Activated CD8-positive, alpha-beta T cell treated with anti-CD3 and anti-CD28 coated beads, Interleukin-2, amount 10 ng/mL, durations not matched to agents 7 days and 5 days (primary cell): ENCODE results near the gene NTRK2. TPM values are rescaled to one million over a fixed set of nuclear protein-coding genes. Genes with fewer than 3 reads are reported as not detected.

Experiments
- ATAC-seq: fragments of 150-1000 bp; cut with Tn5 transposase; one replicate; pipeline ENCODE4 v1.10.0; 2021; ENCODE audit warnings: moderate library complexity
- CTCF ChIA-PET: fragments of 350-600 bp; sonication (Branson Sonifier 250); formaldehyde crosslinking; loops from one replicate; lab custom pipeline; 2021; ENCODE audit warnings: antibody characterized with exemption; lab: Charles Lee
- POLR2A ChIA-PET: fragments of 350-600 bp; sonication (Branson Sonifier 250); formaldehyde crosslinking; loops from one replicate; lab custom pipeline; 2021; ENCODE audit warnings: antibody characterized with exemption; lab: Charles Lee
- DNase-seq: peaks from one replicate; pipeline ENCODE4 v3.0.0-alpha.2; 2020
- H3K27ac Mint-ChIP-seq: one replicate; pipeline ENCODE4 v1.8.0; 2021; ENCODE audit warnings: mild to moderate bottlenecking, mixed read lengths
- H3K27me3 Mint-ChIP-seq: one replicate; pipeline ENCODE4 v1.8.0; 2021; ENCODE audit warnings: low read depth, mixed read lengths
- H3K36me3 Mint-ChIP-seq: one replicate; pipeline ENCODE4 v1.8.0; 2021; ENCODE audit warnings: low read depth, mixed read lengths
- H3K4me1 Mint-ChIP-seq: one replicate; pipeline ENCODE4 v1.8.0; 2021; ENCODE audit warnings: low read depth, mixed read lengths
- H3K4me3 Mint-ChIP-seq: one replicate; pipeline ENCODE4 v1.8.0; 2021; ENCODE audit warnings: mild to moderate bottlenecking, mixed read lengths
- H3K9me3 Mint-ChIP-seq: one replicate; pipeline ENCODE4 v1.8.0; 2022; ENCODE audit warnings: mixed read lengths; ENCODE audit not compliant: insufficient read depth
- total RNA-seq, 2 experiments: library from RNA; stranded (reverse); gene quantifications; one replicate each; pipeline ENCODE4 v1.2.3, GENCODE V29; 2021

Gene NTRK2
- total RNA-seq, 2 experiments from 2014 or later, result 0.05 TPM

- ChIA-PET CTCF (no interaction called here), POLR2A (no interaction called here)
- H3K27ac Mint-ChIP-seq, result no peak overlapping the region
- H3K9me3 Mint-ChIP-seq, result no peaks in the 10 kb centered on the region
- no peak overlapping the region for H3K4me3 Mint-ChIP-seq
- ATAC-seq (no peak), DNase-seq (no peak)
- no peaks in the 10 kb centered on the region for H3K27me3 Mint-ChIP-seq
- H3K36me3 Mint-ChIP-seq, result no peaks in the 10 kb centered on the region
- H3K4me1 Mint-ChIP-seq, result no peaks in the 10 kb centered on the region
Observed at GRCh38 chr9:84925225-84925872, 255.8 kb downstream of the NTRK2 start.

- POLR2A ChIA-PET, result no interaction called here
- CTCF ChIA-PET, result no interaction called here
- Mint-ChIP-seq H3K27ac (no peak overlapping the region), H3K27me3 (no peaks in the 10 kb centered on the region), H3K4me3 (no peak overlapping the region), H3K4me1 (no peaks in the 10 kb centered on the region), H3K36me3 (no peaks in the 10 kb centered on the region), H3K9me3 (no peaks in the 10 kb centered on the region)
- no peak for DNase-seq
- ATAC-seq, result no peak
Observed at GRCh38 chr9:84926793-84927192, 257.3 kb downstream of the NTRK2 start.

GRCh38 chr9:84928419-84928818, 258.9 kb downstream of the NTRK2 start:
- CTCF ChIA-PET, result no interaction called here

GRCh38 chr9:84929068-84929467, 259.5 kb downstream of the NTRK2 start:
- Mint-ChIP-seq H3K4me1 (no peaks in the 10 kb centered on the region), H3K4me3 (no peak overlapping the region), H3K36me3 (no peaks in the 10 kb centered on the region), H3K9me3 (no peaks in the 10 kb centered on the region), H3K27me3 (no peaks in the 10 kb centered on the region), H3K27ac (no peak overlapping the region)
- no peak for DNase-seq
- no peak for ATAC-seq
- ChIA-PET CTCF (no interaction called here), POLR2A (no interaction called here)

More at GRCh38 chr9:84928419-84928818, 258.9 kb downstream of the NTRK2 start:
- ATAC-seq (no peak), DNase-seq (no peak)
- Mint-ChIP-seq H3K4me1 (no peaks in the 10 kb centered on the region), H3K36me3 (no peaks in the 10 kb centered on the region), H3K4me3 (no peak overlapping the region), H3K9me3 (no peaks in the 10 kb centered on the region), H3K27me3 (no peaks in the 10 kb centered on the region), H3K27ac (no peak overlapping the region)
- POLR2A ChIA-PET, result no interaction called here

GRCh38 chr9:84932915-84933527, 263.5 kb downstream of the NTRK2 start:
- ATAC-seq, result no peak
- no peaks in the 10 kb centered on the region for H3K36me3 Mint-ChIP-seq
- CTCF ChIA-PET, result no interaction called here
- POLR2A ChIA-PET, result no interaction called here
- no peak overlapping the region for H3K4me3 Mint-ChIP-seq
- no peak for DNase-seq
- no peaks in the 10 kb centered on the region for H3K9me3 Mint-ChIP-seq
- H3K4me1 Mint-ChIP-seq, result no peaks in the 10 kb centered on the region
- H3K27me3 Mint-ChIP-seq, result peaks cover 3% of the 10 kb centered on the region
- no peak overlapping the region for H3K27ac Mint-ChIP-seq

GRCh38 chr9:84935528-84936117, 266.1 kb downstream of the NTRK2 start:
- H3K27me3 Mint-ChIP-seq, result peaks cover 3% of the 10 kb centered on the region
- H3K36me3 Mint-ChIP-seq, result no peaks in the 10 kb centered on the region
- H3K4me1 Mint-ChIP-seq, result no peaks in the 10 kb centered on the region
- CTCF ChIA-PET, result no interaction called here
- no peak overlapping the region for H3K27ac Mint-ChIP-seq
- H3K9me3 Mint-ChIP-seq, result no peaks in the 10 kb centered on the region
- ATAC-seq (no peak), DNase-seq (no peak)
- H3K4me3 Mint-ChIP-seq, result no peak overlapping the region
- POLR2A ChIA-PET, result no interaction called here

- no peaks in the 10 kb centered on the region for H3K36me3 Mint-ChIP-seq
- ChIA-PET POLR2A (no interaction called here), CTCF (no interaction called here)
Observed at GRCh38 chr9:84937180-84937579, 267.7 kb downstream of the NTRK2 start.

GRCh38 chr9:84937581-84937980, 268.1 kb downstream of the NTRK2 start:
- no peaks in the 10 kb centered on the region for H3K4me1 Mint-ChIP-seq
- H3K27me3 Mint-ChIP-seq, result peaks cover 3% of the 10 kb centered on the region
- no peak for ATAC-seq
- no peak overlapping the region for H3K27ac Mint-ChIP-seq
- ChIA-PET CTCF (no interaction called here), POLR2A (no interaction called here)
- no peaks in the 10 kb centered on the region for H3K9me3 Mint-ChIP-seq
- no peak overlapping the region for H3K4me3 Mint-ChIP-seq
- H3K36me3 Mint-ChIP-seq, result no peaks in the 10 kb centered on the region
- no peak for DNase-seq

More at GRCh38 chr9:84937180-84937579, 267.7 kb downstream of the NTRK2 start:
- no peaks in the 10 kb centered on the region for H3K4me1 Mint-ChIP-seq
- no peak overlapping the region for H3K4me3 Mint-ChIP-seq
- ATAC-seq (no peak), DNase-seq (no peak)
- H3K27ac Mint-ChIP-seq, result no peak overlapping the region
- H3K27me3 Mint-ChIP-seq, result peaks cover 3% of the 10 kb centered on the region
- H3K9me3 Mint-ChIP-seq, result no peaks in the 10 kb centered on the region

- no peaks in the 10 kb centered on the region for H3K36me3 Mint-ChIP-seq
- H3K27ac Mint-ChIP-seq, result no peak overlapping the region
- no peak overlapping the region for H3K4me3 Mint-ChIP-seq
- no peaks in the 10 kb centered on the region for H3K9me3 Mint-ChIP-seq
- ATAC-seq, result no peak
- H3K27me3 Mint-ChIP-seq, result no peaks in the 10 kb centered on the region
- H3K4me1 Mint-ChIP-seq, result no peaks in the 10 kb centered on the region
- POLR2A ChIA-PET, result interaction anchor here (0.5 kb wide), 1 partner anchor 11 kb away, joined by 3 read pairs; no protein-coding TSS in a partner anchor
- DNase-seq, result no peak
- CTCF ChIA-PET, result no interaction called here
Observed at GRCh38 chr9:84939774-84940173, 270.2 kb downstream of the NTRK2 start.

- no peak overlapping the region for H3K4me3 Mint-ChIP-seq
- ATAC-seq (no peak), DNase-seq (no peak)
- H3K4me1 Mint-ChIP-seq, result no peaks in the 10 kb centered on the region
- ChIA-PET CTCF (no interaction called here), POLR2A (interaction anchor here (0.5 kb wide), 1 partner anchor 11 kb away, joined by 3 read pairs; no protein-coding TSS in a partner anchor)
- no peaks in the 10 kb centered on the region for H3K36me3 Mint-ChIP-seq
- H3K27ac Mint-ChIP-seq, result no peak overlapping the region
- H3K27me3 Mint-ChIP-seq, result no peaks in the 10 kb centered on the region
- H3K9me3 Mint-ChIP-seq, result no peaks in the 10 kb centered on the region
Observed at GRCh38 chr9:84940294-84940693, 270.8 kb downstream of the NTRK2 start.

- no peak for ATAC-seq
- ChIA-PET POLR2A (no interaction called here), CTCF (no interaction called here)
- H3K36me3 Mint-ChIP-seq, result no peaks in the 10 kb centered on the region
- H3K27ac Mint-ChIP-seq, result no peak overlapping the region
- no peaks in the 10 kb centered on the region for H3K9me3 Mint-ChIP-seq
- H3K4me3 Mint-ChIP-seq, result no peak overlapping the region
- H3K27me3 Mint-ChIP-seq, result no peaks in the 10 kb centered on the region
- H3K4me1 Mint-ChIP-seq, result no peaks in the 10 kb centered on the region
- DNase-seq, result no peak
Observed at GRCh38 chr9:84941792-84942191, 272.3 kb downstream of the NTRK2 start.

- ChIA-PET POLR2A (no interaction called here), CTCF (no interaction called here)
- Mint-ChIP-seq H3K4me3 (no peak overlapping the region), H3K4me1 (no peaks in the 10 kb centered on the region), H3K9me3 (no peaks in the 10 kb centered on the region), H3K36me3 (no peaks in the 10 kb centered on the region), H3K27ac (no peak overlapping the region), H3K27me3 (no peaks in the 10 kb centered on the region)
- ATAC-seq, result no peak
- DNase-seq, result no peak
Observed at GRCh38 chr9:84943482-84944050, 274.0 kb downstream of the NTRK2 start.
